Islet precursor cell (in vitro differentiated cells): ENCODE results near the gene APOL4.

ENCODE experiments used
- DNase-seq: peaks from one replicate; pipeline ENCODE4 v3.0.0-alpha.2; 2018

The APOL4 gene

GRCh38 chr22:36151006-36151595, 50.5 kb downstream of the APOL4 start:
- DNase-seq = no peak

- DNase-seq = peak; percentile 10
These were observed 52.2 kb downstream of the APOL4 start for GRCh38 chr22:36149441-36149840.

GRCh38 chr22:36148411-36148810, 53.2 kb downstream of the APOL4 start:
- no peak for DNase-seq

- no peak for DNase-seq
These were observed 54.3 kb downstream of the APOL4 start for GRCh38 chr22:36147196-36147791.

GRCh38 chr22:36145881-36146280, 55.7 kb downstream of the APOL4 start:
- no peak for DNase-seq

GRCh38 chr22:36144886-36145541, 56.6 kb downstream of the APOL4 start:
- DNase-seq = peak; percentile 88

- no peak for DNase-seq
These were observed 57.7 kb downstream of the APOL4 start for GRCh38 chr22:36143956-36144355.

- no peak for DNase-seq
These were observed 58.4 kb downstream of the APOL4 start for GRCh38 chr22:36143066-36143815.

GRCh38 chr22:36141481-36141880, 60.1 kb downstream of the APOL4 start:
- no peak for DNase-seq
